ENCODE results near the gene GSS.

GRCh38 chr20:34927736-34928135 is 27.9 kb downstream of the GSS start:
- TF ChIP-seq, protein P1, sequence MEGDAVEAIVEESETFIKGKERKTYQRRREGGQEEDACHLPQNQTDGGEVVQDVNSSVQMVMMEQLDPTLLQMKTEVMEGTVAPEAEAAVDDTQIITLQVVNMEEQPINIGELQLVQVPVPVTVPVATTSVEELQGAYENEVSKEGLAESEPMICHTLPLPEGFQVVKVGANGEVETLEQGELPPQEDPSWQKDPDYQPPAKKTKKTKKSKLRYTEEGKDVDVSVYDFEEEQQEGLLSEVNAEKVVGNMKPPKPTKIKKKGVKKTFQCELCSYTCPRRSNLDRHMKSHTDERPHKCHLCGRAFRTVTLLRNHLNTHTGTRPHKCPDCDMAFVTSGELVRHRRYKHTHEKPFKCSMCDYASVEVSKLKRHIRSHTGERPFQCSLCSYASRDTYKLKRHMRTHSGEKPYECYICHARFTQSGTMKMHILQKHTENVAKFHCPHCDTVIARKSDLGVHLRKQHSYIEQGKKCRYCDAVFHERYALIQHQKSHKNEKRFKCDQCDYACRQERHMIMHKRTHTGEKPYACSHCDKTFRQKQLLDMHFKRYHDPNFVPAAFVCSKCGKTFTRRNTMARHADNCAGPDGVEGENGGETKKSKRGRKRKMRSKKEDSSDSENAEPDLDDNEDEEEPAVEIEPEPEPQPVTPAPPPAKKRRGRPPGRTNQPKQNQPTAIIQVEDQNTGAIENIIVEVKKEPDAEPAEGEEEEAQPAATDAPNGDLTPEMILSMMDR (IDR thresholded peaks at IDR 0.05) = no peak
- TF ChIP-seq EZH2 (IDR thresholded peaks at IDR 0.05) = no peak
- no peak for TF ChIP-seq EZH2phosphoT487 (IDR thresholded peaks at IDR 0.05)

Measured in neural progenitor cell (in vitro differentiated cells).